ENCODE measurements around the gene OLFM3.

- no peak for TF ChIP-seq CTCF (IDR thresholded peaks at IDR 0.05)
- TF ChIP-seq POLR2A (IDR thresholded peaks at IDR 0.05): no peak
- TF ChIP-seq POLR2AphosphoS5 (IDR thresholded peaks at IDR 0.05; ENCODE audit: insufficient read depth in 1 of 2, low read depth in 1 of 2): no peak
Observed at GRCh38 chr1:101841824-101842223, 154.9 kb downstream of the OLFM3 start.
